Neural cell (in vitro differentiated cells): ENCODE results near the gene ARL15.

Experiments used
- POLR2AphosphoS5 ChIP-seq: IDR thresholded peaks from 2 replicates; pipeline ENCODE4 v1.6.1; 2012
- RAD21 ChIP-seq: fragments of 450-650 bp; conservative IDR thresholded peaks from 2 replicates; pipeline ENCODE4 v1.6.1; 2014; ENCODE audit warnings: antibody characterized with exemption, mild to moderate bottlenecking, moderate library complexity
- REST ChIP-seq: IDR thresholded peaks from 2 replicates; pipeline ENCODE4 v1.6.1; 2012; ENCODE audit warnings: borderline replicate concordance
- TAF1 ChIP-seq: IDR thresholded peaks from 2 replicates; pipeline ENCODE4 v1.6.1; 2012; ENCODE audit warnings: low read depth
- TF ChIP-seq, protein P1 (sequence below): fragments of 450-650 bp; IDR thresholded peaks from 2 replicates; pipeline ENCODE4 v1.5.1; 2014; ENCODE audit warnings: antibody characterized with exemption, mild to moderate bottlenecking, moderate library complexity; ENCODE audit not compliant: poor library complexity, severe bottlenecking

DNA sequence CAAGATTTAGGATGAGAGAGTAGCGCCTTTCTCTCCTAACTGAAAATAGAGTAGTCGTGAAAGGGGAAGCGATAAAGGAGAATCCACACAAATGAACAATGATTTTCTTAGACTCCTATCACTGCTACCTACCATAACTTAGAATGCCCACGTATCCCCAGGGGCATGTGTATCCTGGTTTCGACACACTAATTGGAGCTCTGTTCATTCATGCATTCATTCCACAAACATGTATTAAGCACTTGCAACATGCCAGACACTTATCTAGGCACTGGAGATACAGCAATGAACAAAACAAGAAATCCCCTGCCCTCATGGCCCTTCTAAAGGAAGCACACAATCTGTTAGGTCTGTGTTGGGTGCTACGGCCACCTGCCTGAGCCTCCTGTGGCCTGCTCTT lies 40.0 kb downstream of the ARL15 start:
- TF ChIP-seq, protein P1, sequence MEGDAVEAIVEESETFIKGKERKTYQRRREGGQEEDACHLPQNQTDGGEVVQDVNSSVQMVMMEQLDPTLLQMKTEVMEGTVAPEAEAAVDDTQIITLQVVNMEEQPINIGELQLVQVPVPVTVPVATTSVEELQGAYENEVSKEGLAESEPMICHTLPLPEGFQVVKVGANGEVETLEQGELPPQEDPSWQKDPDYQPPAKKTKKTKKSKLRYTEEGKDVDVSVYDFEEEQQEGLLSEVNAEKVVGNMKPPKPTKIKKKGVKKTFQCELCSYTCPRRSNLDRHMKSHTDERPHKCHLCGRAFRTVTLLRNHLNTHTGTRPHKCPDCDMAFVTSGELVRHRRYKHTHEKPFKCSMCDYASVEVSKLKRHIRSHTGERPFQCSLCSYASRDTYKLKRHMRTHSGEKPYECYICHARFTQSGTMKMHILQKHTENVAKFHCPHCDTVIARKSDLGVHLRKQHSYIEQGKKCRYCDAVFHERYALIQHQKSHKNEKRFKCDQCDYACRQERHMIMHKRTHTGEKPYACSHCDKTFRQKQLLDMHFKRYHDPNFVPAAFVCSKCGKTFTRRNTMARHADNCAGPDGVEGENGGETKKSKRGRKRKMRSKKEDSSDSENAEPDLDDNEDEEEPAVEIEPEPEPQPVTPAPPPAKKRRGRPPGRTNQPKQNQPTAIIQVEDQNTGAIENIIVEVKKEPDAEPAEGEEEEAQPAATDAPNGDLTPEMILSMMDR: no peak
- TF ChIP-seq RAD21 (no peak), POLR2AphosphoS5 (no peak), REST (no peak), TAF1 (no peak)
